Tibial nerve (tissue), 4 donors: Measurements from ENCODE around the gene FNDC3B. TPM values are rescaled to one million over a fixed set of nuclear protein-coding genes. Genes with fewer than 3 reads are reported as not detected.

Experiments
- DNase-seq, 2 donors: peaks; one replicate each; pipeline ENCODE4 v3.0.0-alpha.2; 2019; ENCODE audit warnings: low spot score in 2 of 2
- H3K27ac ChIP-seq, 4 donors: fragments of 200-600 bp; sonication (generic) in 3 of 4; one replicate each; pipeline ENCODE4 v1.5.1; 2017 to 2019; ENCODE audit warnings: mild to moderate bottlenecking in 1 of 4
- H3K27me3 ChIP-seq, 2 donors: fragments of 200-600 bp; sonication (generic) in 1 of 2; one replicate each; pipeline versions ENCODE4 v1.5.1 to v1.6.0; 2017 to 2019
- H3K36me3 ChIP-seq, 3 donors: fragments of 200-600 bp; sonication (generic); one replicate each; pipeline ENCODE4 v1.5.1; 2018 to 2019
- H3K4me1 ChIP-seq, 4 donors: fragments of 200-600 bp; sonication (generic) in 3 of 4; one replicate each; pipeline ENCODE4 v1.5.1; 2017 to 2019
- H3K4me3 ChIP-seq, 4 donors: fragments of 200-600 bp; sonication (generic) in 3 of 4; one replicate each; pipeline ENCODE4 v1.5.1; 2017 to 2019; ENCODE audit warnings: mild to moderate bottlenecking in 1 of 4, moderate library complexity in 1 of 4
- H3K9me3 ChIP-seq, 4 donors: fragments of 200-600 bp; sonication (generic) in 3 of 4; one replicate each; pipeline ENCODE4 v1.5.1; 2017 to 2019
- EP300 ChIP-seq, 2 donors: sonication (generic); formaldehyde crosslinking; IDR thresholded peaks; one replicate each; pipeline ENCODE4 v1.6.1; 2017; ENCODE audit warnings: antibody characterized with exemption in 2 of 2, mild to moderate bottlenecking in 1 of 2
- POLR2A ChIP-seq, 2 donors: fragments of 450-650 bp; IDR thresholded peaks; one replicate each; pipeline ENCODE4 v1.6.1; 2017; ENCODE audit warnings: antibody characterized with exemption in 2 of 2, mild to moderate bottlenecking in 2 of 2, moderate library complexity in 2 of 2
- WGBS, 2 donors: methylation state at CpG; one replicate each; pipeline ENCODE4 v1.1.5; 2018; 5-methylcytosine and 5-hydroxymethylcytosine counted together
- total RNA-seq, 4 donors: library from RNA; depleted of rRNA; stranded (reverse); fragments of >200 nt; gene quantifications; one replicate each; pipeline ENCODE4 v1.1.0, GENCODE V29; 2016
- TF ChIP-seq, protein P1 (sequence below), 5 experiments: fragments of 200-600 bp in 3 of 5; fragments of 450-650 bp in 2 of 5; sonication (generic) in 3 of 5; IDR thresholded peaks; one replicate each; pipeline ENCODE4 v1.5.1; 2016 to 2019; ENCODE audit warnings: antibody characterized with exemption in 5 of 5, mild to moderate bottlenecking in 3 of 5, moderate library complexity in 2 of 5

The FNDC3B gene
- total RNA-seq, 4 donors from 2014 or later, result 87.5 to 106 (median 95.7) TPM

DNA sequence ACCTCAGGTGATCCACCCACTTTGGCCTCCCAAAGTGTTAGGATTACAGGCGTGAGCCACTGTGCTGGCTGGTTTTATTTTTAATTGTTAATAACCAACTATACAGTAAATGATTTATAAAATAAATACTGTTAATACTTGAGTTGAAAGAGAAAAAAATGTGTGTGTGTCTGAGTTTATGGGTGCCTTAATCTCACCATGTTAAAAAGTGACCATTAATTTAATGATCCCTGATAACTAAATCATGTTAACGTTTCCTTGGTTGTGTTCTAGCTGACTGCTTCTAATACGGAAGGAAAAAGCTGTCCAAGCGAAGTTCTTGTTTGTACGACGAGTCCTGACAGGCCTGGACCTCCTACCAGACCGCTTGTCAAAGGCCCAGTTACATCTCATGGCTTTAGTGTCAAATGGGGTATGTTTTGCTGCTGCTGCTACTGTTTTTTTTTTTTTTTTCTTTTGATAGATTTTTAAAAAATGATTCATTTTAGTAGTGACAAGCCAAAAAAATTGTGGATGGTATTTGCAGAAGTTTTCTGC, 295.4 kb downstream of the FNDC3B start:
- no peak for TF ChIP-seq POLR2A (IDR thresholded peaks at IDR 0.05)
- no peak for TF ChIP-seq EP300 (IDR thresholded peaks at IDR 0.05)
- TF ChIP-seq, protein P1, sequence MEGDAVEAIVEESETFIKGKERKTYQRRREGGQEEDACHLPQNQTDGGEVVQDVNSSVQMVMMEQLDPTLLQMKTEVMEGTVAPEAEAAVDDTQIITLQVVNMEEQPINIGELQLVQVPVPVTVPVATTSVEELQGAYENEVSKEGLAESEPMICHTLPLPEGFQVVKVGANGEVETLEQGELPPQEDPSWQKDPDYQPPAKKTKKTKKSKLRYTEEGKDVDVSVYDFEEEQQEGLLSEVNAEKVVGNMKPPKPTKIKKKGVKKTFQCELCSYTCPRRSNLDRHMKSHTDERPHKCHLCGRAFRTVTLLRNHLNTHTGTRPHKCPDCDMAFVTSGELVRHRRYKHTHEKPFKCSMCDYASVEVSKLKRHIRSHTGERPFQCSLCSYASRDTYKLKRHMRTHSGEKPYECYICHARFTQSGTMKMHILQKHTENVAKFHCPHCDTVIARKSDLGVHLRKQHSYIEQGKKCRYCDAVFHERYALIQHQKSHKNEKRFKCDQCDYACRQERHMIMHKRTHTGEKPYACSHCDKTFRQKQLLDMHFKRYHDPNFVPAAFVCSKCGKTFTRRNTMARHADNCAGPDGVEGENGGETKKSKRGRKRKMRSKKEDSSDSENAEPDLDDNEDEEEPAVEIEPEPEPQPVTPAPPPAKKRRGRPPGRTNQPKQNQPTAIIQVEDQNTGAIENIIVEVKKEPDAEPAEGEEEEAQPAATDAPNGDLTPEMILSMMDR (IDR thresholded peaks at IDR 0.05), result no peak
- Histone ChIP-seq H3K36me3 (peaks cover 0 to 82% (median 3%) of the 10 kb centered on the region in 3 donors), H3K4me3 (no peak overlapping the region), H3K27ac (no peak overlapping the region), H3K27me3 (no peaks in the 10 kb centered on the region), H3K4me1 (peaks cover 0 to 18% (median 0%) of the 10 kb centered on the region in 4 donors), H3K9me3 (no peaks in the 10 kb centered on the region)
- 85 to 86% methylated on average over 7 of the region's 7 CpGs for WGBS, 2 donors
- DNase-seq, result no peak

GRCh38 chr3:172339892-172340291, 300.5 kb downstream of the FNDC3B start:
- WGBS, 2 donors, result 89 to 90% methylated on average over 8 of the region's 8 CpGs
- Histone ChIP-seq H3K4me1 (peaks cover 0 to 9% (median 0%) of the 10 kb centered on the region in 4 donors), H3K9me3 (no peaks in the 10 kb centered on the region), H3K36me3 (peaks cover 0 to 87% (median 0%) of the 10 kb centered on the region in 3 donors), H3K27me3 (no peaks in the 10 kb centered on the region), H3K4me3 (no peak overlapping the region), H3K27ac (no peak overlapping the region)
- DNase-seq, result no peak
- TF ChIP-seq POLR2A (IDR thresholded peaks at IDR 0.05) (no peak), EP300 (IDR thresholded peaks at IDR 0.05) (no peak)
- TF ChIP-seq, protein P1 (IDR thresholded peaks at IDR 0.05), result no peak

DNA sequence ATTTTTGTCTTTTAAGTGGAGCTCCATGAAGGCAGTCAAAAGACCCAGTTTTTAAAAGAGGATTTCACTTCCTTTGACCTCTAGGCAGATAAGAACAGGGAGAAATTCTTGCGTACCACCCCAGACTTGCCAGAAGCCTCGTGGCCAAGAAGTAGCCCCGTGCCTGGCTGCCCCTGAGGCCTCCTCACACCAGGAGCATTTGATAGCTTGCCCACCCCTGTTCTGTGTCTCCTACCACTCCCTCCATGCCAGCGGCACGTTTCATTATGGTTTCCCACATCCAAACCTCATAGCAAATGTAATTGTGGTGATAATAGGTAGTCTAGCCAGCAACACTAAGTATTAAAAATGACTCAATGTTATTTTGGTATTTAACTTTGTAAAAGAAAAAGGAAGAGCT, 301.2 kb downstream of the FNDC3B start:
- Histone ChIP-seq H3K36me3 (peaks cover 0 to 94% (median 0%) of the 10 kb centered on the region in 3 donors), H3K4me3 (no peak overlapping the region), H3K27ac (no peak overlapping the region), H3K9me3 (no peaks in the 10 kb centered on the region), H3K4me1 (peaks cover 0 to 9% (median 0%) of the 10 kb centered on the region in 4 donors), H3K27me3 (no peaks in the 10 kb centered on the region)
- no peak for TF ChIP-seq POLR2A (IDR thresholded peaks at IDR 0.05)
- TF ChIP-seq EP300 (IDR thresholded peaks at IDR 0.05), result no peak
- TF ChIP-seq, protein P1 (IDR thresholded peaks at IDR 0.05), result no peak
- no peak for DNase-seq
- 67 to 72% methylated on average over 5 of the region's 5 CpGs for WGBS, 2 donors

- Histone ChIP-seq H3K27ac (no peak overlapping the region), H3K36me3 (peaks cover 0 to 95% (median 0%) of the 10 kb centered on the region in 3 donors), H3K9me3 (no peaks in the 10 kb centered on the region), H3K4me1 (peaks cover 0 to 9% (median 0%) of the 10 kb centered on the region in 4 donors), H3K27me3 (no peaks in the 10 kb centered on the region), H3K4me3 (no peak overlapping the region)
- WGBS, 2 donors, result 45 to 50% methylated on average over 4 of the region's 4 CpGs
- DNase-seq, result peak in 1 of 2 donors; percentile 52
- TF ChIP-seq, protein P1 (IDR thresholded peaks at IDR 0.05), result peak; percentile 49 to 77 (median 53)
- TF ChIP-seq EP300 (IDR thresholded peaks at IDR 0.05), result no peak
- no peak for TF ChIP-seq POLR2A (IDR thresholded peaks at IDR 0.05)
These were observed 302.2 kb downstream of the FNDC3B start for GRCh38 chr3:172341482-172342059.

- TF ChIP-seq POLR2A (IDR thresholded peaks at IDR 0.05) (no peak), EP300 (IDR thresholded peaks at IDR 0.05) (no peak)
- TF ChIP-seq, protein P1 (IDR thresholded peaks at IDR 0.05), result no peak
- H3K9me3 ChIP-seq, result no peaks in the 10 kb centered on the region
- no peaks in the 10 kb centered on the region for H3K27me3 ChIP-seq
- H3K4me1 ChIP-seq, result peaks cover 0 to 9% (median 0%) of the 10 kb centered on the region in 4 donors
- WGBS, 2 donors, result 85 to 90% methylated on average over 3 of the region's 3 CpGs
- H3K4me3 ChIP-seq, result no peak overlapping the region
- H3K27ac ChIP-seq, result no peak overlapping the region
- DNase-seq, result no peak
- H3K36me3 ChIP-seq, result peaks cover 0 to 96% (median 0%) of the 10 kb centered on the region in 3 donors
These were observed 302.8 kb downstream of the FNDC3B start for GRCh38 chr3:172342097-172342659.
